WTC11 (cell line): Measurements from ENCODE around the gene SNX25. TPM values are rescaled to one million over a fixed set of nuclear protein-coding genes. Genes with fewer than 3 reads are reported as not detected.

Source experiments
- ATAC-seq: fragments of 200-7000 bp; cut with Tn5 transposase; 2 replicates; pipeline ENCODE4 v1.10.0; 2021; ENCODE audit warnings: mild to moderate bottlenecking, moderate library complexity
- CTCF ChIA-PET: fragments of 300-600 bp; sonication (Branson Sonifier 250); formaldehyde crosslinking; loops from one replicate; lab custom pipeline; 2021; ENCODE audit warnings: antibody characterized with exemption; lab: Charles Lee
- POLR2A ChIA-PET: fragments of 350-600 bp; sonication (Branson Sonifier 250); formaldehyde crosslinking; loops from one replicate; lab custom pipeline; 2021; ENCODE audit warnings: antibody characterized with exemption; lab: Charles Lee
- DNase-seq: peaks from one replicate; pipeline ENCODE4 v3.0.0; 2021; ENCODE audit warnings: low spot score
- H3K27ac Mint-ChIP-seq: 2 replicates; pipeline ENCODE4 v1.8.0; 2021; ENCODE audit warnings: mixed read lengths
- H3K27me3 Mint-ChIP-seq: 2 replicates; pipeline ENCODE4 v1.8.0; 2021; ENCODE audit warnings: low read depth, mild to moderate bottlenecking, moderate library complexity, mixed read lengths
- H3K36me3 Mint-ChIP-seq: 2 replicates; pipeline ENCODE4 v1.8.0; 2021; ENCODE audit warnings: mixed read lengths
- H3K4me1 Mint-ChIP-seq: 2 replicates; pipeline ENCODE4 v1.8.0; 2022; ENCODE audit warnings: mixed read lengths
- H3K4me3 Mint-ChIP-seq: 2 replicates; pipeline ENCODE4 v1.8.0; 2021; ENCODE audit warnings: mild to moderate bottlenecking, moderate library complexity, mixed read lengths
- H3K9me3 Mint-ChIP-seq: 2 replicates; pipeline ENCODE4 v1.8.0; 2021; ENCODE audit warnings: mixed read lengths
- AFF4 ChIP-seq: sonication (generic); formaldehyde crosslinking; IDR thresholded peaks from 2 replicates; pipeline ENCODE4 v1.8.1; 2023; ENCODE audit warnings: mild to moderate bottlenecking, missing genetic modification reagents, borderline replicate concordance
- ETV6 ChIP-seq: sonication (generic); formaldehyde crosslinking; IDR thresholded peaks from 2 replicates; pipeline ENCODE4 v1.8.1; 2022; ENCODE audit warnings: mild to moderate bottlenecking, missing genetic modification reagents
- FOXP1 ChIP-seq: sonication (generic); formaldehyde crosslinking; IDR thresholded peaks from 2 replicates; pipeline ENCODE4 v1.8.0; 2022; ENCODE audit warnings: missing genetic modification reagents, mild to moderate bottlenecking, moderate library complexity, borderline replicate concordance
- HMGA2 ChIP-seq: fragments of 250-450 bp; sonication (Bioruptor Pico); IDR thresholded peaks from 2 replicates; pipeline ENCODE4 v1.4.0; 2021; ENCODE audit warnings: mild to moderate bottlenecking, moderate library complexity
- MLX ChIP-seq: sonication (generic); formaldehyde crosslinking; IDR thresholded peaks from 2 replicates; pipeline ENCODE4 v1.8.1; 2023; ENCODE audit warnings: mild to moderate bottlenecking, missing genetic modification reagents, moderate library complexity
- MYBL2 ChIP-seq: sonication (generic); formaldehyde crosslinking; IDR thresholded peaks from 2 replicates; pipeline ENCODE4 v1.8.1; 2023; ENCODE audit warnings: mild to moderate bottlenecking, moderate library complexity, missing genetic modification reagents
- NFATC4 ChIP-seq: fragments of 250-450 bp; sonication (Bioruptor Pico); IDR thresholded peaks from 2 replicates; pipeline ENCODE4 v1.9.0; 2021; ENCODE audit warnings: mild to moderate bottlenecking
- NFE2L1 ChIP-seq: sonication (generic); formaldehyde crosslinking; IDR thresholded peaks from 2 replicates; pipeline ENCODE4 v1.8.1; 2023; ENCODE audit warnings: missing genetic modification reagents
- SOX15 ChIP-seq: fragments of 250-450 bp; sonication (Bioruptor Pico); IDR thresholded peaks from 2 replicates; pipeline ENCODE4 v1.9.0; 2021; ENCODE audit warnings: mild to moderate bottlenecking
- TEAD4 ChIP-seq: sonication (generic); formaldehyde crosslinking; IDR thresholded peaks from 2 replicates; pipeline ENCODE4 v1.8.0; 2022; ENCODE audit warnings: mild to moderate bottlenecking, missing genetic modification reagents
- ZNF121 ChIP-seq: sonication (generic); formaldehyde crosslinking; IDR thresholded peaks from 2 replicates; pipeline ENCODE4 v1.8.0; 2023; ENCODE audit warnings: missing genetic modification reagents
- ZNF232 ChIP-seq: sonication (generic); formaldehyde crosslinking; IDR thresholded peaks from 2 replicates; pipeline ENCODE4 v1.8.0; 2022; ENCODE audit warnings: mild to moderate bottlenecking, missing genetic modification reagents
- ZNF281 ChIP-seq: sonication (generic); formaldehyde crosslinking; IDR thresholded peaks from 2 replicates; pipeline ENCODE4 v1.8.0; 2023; ENCODE audit warnings: mild to moderate bottlenecking, missing genetic modification reagents
- ZNF396 ChIP-seq: fragments of 250-450 bp; sonication (Bioruptor Pico); IDR thresholded peaks from 2 replicates; pipeline ENCODE4 v1.8.0; 2021; ENCODE audit warnings: mild to moderate bottlenecking, moderate library complexity, borderline replicate concordance
- total RNA-seq: library from RNA; stranded (reverse); gene quantifications from 3 replicates; pipeline ENCODE4 v1.2.3, GENCODE V29; 2021
- TF ChIP-seq, protein P1 (sequence below): sonication (generic); formaldehyde crosslinking; IDR thresholded peaks from 2 replicates; pipeline ENCODE4 v1.8.1; 2023; ENCODE audit warnings: mild to moderate bottlenecking, missing genetic modification reagents
- TF ChIP-seq, protein P2 (sequence below): sonication (generic); formaldehyde crosslinking; IDR thresholded peaks from 2 replicates; pipeline ENCODE4 v1.8.0; 2022; ENCODE audit warnings: mild to moderate bottlenecking, missing genetic modification reagents
- TF ChIP-seq, protein P3 (sequence below): sonication (generic); formaldehyde crosslinking; IDR thresholded peaks from 2 replicates; pipeline ENCODE4 v1.8.0; 2022; ENCODE audit warnings: mild to moderate bottlenecking, missing genetic modification reagents
- TF ChIP-seq, protein P4 (sequence below): sonication (generic); formaldehyde crosslinking; IDR thresholded peaks from 2 replicates; pipeline ENCODE4 v1.8.1; 2022; ENCODE audit warnings: low read depth, mild to moderate bottlenecking, moderate library complexity, missing genetic modification reagents, borderline replicate concordance

SNX25 gene
- total RNA-seq, 1 experiment from 2014 or later = 16.9 TPM

- ChIA-PET POLR2A (no interaction called here), CTCF (interaction anchor here (1.5 kb wide), 1 partner anchor 71 kb away, joined by 3 read pairs; no protein-coding TSS in a partner anchor)
- TF ChIP-seq ZNF396 (CRISPR knock-in tag) = no peak
- TF ChIP-seq ZNF232 (CRISPR knock-in tag) = no peak
- TF ChIP-seq HMGA2 (CRISPR knock-in tag) = no peak
- TF ChIP-seq TEAD4 (CRISPR knock-in tag) = no peak
- TF ChIP-seq NFATC4 (CRISPR knock-in tag) = no peak
- no peak for TF ChIP-seq AFF4 (CRISPR knock-in tag)
- TF ChIP-seq ZNF281 (CRISPR knock-in tag) = no peak
- TF ChIP-seq, protein P1, sequence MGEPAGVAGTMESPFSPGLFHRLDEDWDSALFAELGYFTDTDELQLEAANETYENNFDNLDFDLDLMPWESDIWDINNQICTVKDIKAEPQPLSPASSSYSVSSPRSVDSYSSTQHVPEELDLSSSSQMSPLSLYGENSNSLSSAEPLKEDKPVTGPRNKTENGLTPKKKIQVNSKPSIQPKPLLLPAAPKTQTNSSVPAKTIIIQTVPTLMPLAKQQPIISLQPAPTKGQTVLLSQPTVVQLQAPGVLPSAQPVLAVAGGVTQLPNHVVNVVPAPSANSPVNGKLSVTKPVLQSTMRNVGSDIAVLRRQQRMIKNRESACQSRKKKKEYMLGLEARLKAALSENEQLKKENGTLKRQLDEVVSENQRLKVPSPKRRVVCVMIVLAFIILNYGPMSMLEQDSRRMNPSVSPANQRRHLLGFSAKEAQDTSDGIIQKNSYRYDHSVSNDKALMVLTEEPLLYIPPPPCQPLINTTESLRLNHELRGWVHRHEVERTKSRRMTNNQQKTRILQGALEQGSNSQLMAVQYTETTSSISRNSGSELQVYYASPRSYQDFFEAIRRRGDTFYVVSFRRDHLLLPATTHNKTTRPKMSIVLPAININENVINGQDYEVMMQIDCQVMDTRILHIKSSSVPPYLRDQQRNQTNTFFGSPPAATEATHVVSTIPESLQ (CRISPR knock-in tag) = no peak
- TF ChIP-seq ZNF121 = no peak
- TF ChIP-seq MYBL2 (CRISPR knock-in tag) = no peak
- no peak for TF ChIP-seq SOX15 (CRISPR knock-in tag)
- TF ChIP-seq, protein P2, sequence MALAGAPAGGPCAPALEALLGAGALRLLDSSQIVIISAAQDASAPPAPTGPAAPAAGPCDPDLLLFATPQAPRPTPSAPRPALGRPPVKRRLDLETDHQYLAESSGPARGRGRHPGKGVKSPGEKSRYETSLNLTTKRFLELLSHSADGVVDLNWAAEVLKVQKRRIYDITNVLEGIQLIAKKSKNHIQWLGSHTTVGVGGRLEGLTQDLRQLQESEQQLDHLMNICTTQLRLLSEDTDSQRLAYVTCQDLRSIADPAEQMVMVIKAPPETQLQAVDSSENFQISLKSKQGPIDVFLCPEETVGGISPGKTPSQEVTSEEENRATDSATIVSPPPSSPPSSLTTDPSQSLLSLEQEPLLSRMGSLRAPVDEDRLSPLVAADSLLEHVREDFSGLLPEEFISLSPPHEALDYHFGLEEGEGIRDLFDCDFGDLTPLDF (CRISPR knock-in tag) = no peak
- TF ChIP-seq, protein P3, sequence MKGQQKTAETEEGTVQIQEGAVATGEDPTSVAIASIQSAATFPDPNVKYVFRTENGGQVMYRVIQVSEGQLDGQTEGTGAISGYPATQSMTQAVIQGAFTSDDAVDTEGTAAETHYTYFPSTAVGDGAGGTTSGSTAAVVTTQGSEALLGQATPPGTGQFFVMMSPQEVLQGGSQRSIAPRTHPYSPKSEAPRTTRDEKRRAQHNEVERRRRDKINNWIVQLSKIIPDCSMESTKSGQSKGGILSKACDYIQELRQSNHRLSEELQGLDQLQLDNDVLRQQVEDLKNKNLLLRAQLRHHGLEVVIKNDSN = no peak
- TF ChIP-seq, protein P4, sequence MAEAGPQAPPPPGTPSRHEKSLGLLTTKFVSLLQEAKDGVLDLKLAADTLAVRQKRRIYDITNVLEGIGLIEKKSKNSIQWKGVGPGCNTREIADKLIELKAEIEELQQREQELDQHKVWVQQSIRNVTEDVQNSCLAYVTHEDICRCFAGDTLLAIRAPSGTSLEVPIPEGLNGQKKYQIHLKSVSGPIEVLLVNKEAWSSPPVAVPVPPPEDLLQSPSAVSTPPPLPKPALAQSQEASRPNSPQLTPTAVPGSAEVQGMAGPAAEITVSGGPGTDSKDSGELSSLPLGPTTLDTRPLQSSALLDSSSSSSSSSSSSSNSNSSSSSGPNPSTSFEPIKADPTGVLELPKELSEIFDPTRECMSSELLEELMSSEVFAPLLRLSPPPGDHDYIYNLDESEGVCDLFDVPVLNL (CRISPR knock-in tag) = no peak
- no peak for TF ChIP-seq ETV6
- no peak for TF ChIP-seq NFE2L1 (CRISPR knock-in tag)
- TF ChIP-seq FOXP1 (CRISPR knock-in tag) = no peak
- TF ChIP-seq MLX (CRISPR knock-in tag) = no peak
- ATAC-seq = no peak
- Mint-ChIP-seq H3K36me3 (no peaks in the 10 kb centered on the region), H3K4me3 (no peak overlapping the region), H3K4me1 (peaks cover 35% of the 10 kb centered on the region), H3K27ac (no peak overlapping the region), H3K9me3 (no peaks in the 10 kb centered on the region), H3K27me3 (peaks cover 47% of the 10 kb centered on the region)
- no peak for DNase-seq
Observed at GRCh38 chr4:185205697-185206342, 3.6 kb upstream of the SNX25 start.
